ENCODE results near the gene MAGEB17.

DNA sequence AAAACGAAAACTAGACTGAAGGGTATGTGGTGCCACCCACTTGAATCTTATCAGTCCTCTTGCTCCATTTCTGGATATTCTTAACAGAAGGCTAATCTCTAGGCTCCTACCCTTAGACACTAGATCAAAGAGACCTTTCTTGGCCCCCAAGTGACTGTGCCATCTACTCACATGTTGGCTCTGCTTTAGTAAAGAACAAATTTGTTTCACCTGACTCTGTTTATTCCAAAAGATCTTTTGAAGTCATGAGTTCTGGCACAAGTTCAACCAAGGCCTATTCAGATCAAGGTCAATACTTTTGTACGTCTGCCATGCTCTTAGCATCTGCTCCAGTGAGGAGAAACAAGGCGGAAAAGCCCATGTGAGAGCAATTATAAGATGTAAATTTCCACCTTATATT lies 37.3 kb downstream of the MAGEB17 start:
- no peak for TF ChIP-seq TAL1 (IDR thresholded peaks at IDR 0.05)
- no peak for TF ChIP-seq POLR2A (conservative IDR thresholded peaks at IDR 0.05)
- no peak for TF ChIP-seq CGGBP1 (CRISPR knock-in tag; IDR thresholded peaks at IDR 0.05)
- TF ChIP-seq SMARCE1 (IDR thresholded peaks at IDR 0.05) = no peak
- TF ChIP-seq CTCF (IDR thresholded peaks at IDR 0.05 in 2 of 3, conservative IDR thresholded peaks at IDR 0.05 in 1 of 3; ENCODE audit: insufficient read depth in 2 of 3, low read depth in 1 of 3, low read length in 3 of 3) = no peak
- TF ChIP-seq EP300 (IDR thresholded peaks at IDR 0.05; ENCODE audit: low read length) = no peak
- TF ChIP-seq ZNF695 (CRISPR knock-in tag; IDR thresholded peaks at IDR 0.05) = no peak
- TF ChIP-seq FOXJ2 (tag; IDR thresholded peaks at IDR 0.05) = no peak

All from K562 (cell line).